HG03025 (cell line): ENCODE measurements around the gene LYRM4.

ENCODE experiments used
- ATAC-seq: cut with Tn5 transposase; IDR thresholded peaks from one replicate; pipeline ENCODE4 v1.9.1; 2021; ENCODE audit warnings: mild to moderate bottlenecking, moderate library complexity; ENCODE audit not compliant: unreplicated experiment, low FRiP score

The LYRM4 gene

GRCh38 chr6:5282191-5282623 lies 21.5 kb upstream of the LYRM4 start:
- no peak for ATAC-seq

- ATAC-seq: no peak
Observed at GRCh38 chr6:5280920-5281319, 20.2 kb upstream of the LYRM4 start.

DNA sequence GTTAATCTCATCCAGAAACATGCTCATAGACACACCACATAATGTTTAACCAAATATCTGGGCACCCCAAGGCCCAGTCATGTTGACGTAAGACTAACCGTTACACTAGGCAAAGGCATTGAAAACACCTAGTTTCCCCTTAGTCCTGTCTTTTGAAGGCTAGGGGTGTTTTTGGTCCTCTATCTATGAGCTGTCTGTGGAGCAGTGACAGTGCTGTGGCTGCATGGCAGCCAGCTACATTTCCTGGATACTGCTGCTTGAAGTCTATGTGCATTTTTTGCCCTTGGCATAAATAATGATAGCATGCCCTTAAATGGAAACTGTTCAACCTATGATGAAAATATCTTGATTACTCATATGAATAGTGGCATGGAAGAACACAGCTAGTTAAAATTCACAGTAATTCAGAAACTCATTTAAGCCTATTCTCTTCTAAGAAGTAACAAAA lies 19.2 kb upstream of the LYRM4 start:
- no peak for ATAC-seq

GRCh38 chr6:5278565-5279120 lies 17.9 kb upstream of the LYRM4 start:
- ATAC-seq: no peak

DNA sequence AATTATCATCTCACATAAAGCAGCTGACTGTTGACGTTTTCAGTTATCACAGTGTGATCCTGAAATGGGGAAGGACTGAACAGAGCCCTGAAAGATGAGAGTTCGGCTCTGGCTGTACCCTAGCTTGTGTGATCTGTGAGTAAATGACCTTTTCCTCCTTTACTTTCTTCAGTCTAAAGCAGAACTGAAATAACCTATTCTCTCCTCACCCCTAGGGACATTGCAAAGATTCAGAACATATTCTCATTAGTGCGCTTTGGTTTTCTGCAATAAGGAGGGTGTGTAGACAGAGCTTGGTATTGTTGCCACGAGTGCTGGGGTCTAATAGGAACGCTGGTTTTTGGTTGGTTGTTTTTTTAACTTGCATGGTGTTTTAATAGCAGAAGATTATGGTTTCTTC lies 17.3 kb upstream of the LYRM4 start:
- ATAC-seq: no peak

- no peak for ATAC-seq
Observed at GRCh38 chr6:5277589-5277988, 16.8 kb upstream of the LYRM4 start.

GRCh38 chr6:5276581-5276980 lies 15.8 kb upstream of the LYRM4 start:
- ATAC-seq: no peak

DNA sequence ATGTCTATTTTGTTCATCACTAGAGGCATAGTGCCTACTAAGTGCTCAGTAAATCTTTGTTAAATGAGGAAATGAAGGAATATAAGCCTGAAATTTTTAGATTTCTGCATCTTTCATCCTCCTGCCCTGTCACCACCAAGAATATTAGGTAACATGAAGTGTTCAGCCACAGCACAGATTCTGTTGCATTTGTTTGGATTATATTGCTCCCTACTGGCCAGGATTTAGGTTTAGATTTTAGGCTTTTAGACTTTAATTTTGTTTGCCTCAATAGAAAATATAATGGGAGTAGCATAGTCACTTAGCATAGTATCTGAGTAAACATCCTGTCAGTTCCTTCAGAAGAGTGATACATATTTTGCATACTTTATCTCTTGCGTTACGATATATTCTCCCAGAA lies 14.7 kb upstream of the LYRM4 start:
- ATAC-seq: no peak

GRCh38 chr6:5274231-5274630 lies 13.5 kb upstream of the LYRM4 start:
- ATAC-seq: no peak

- no peak for ATAC-seq
Observed at GRCh38 chr6:5271926-5272325, 11.2 kb upstream of the LYRM4 start.

- ATAC-seq: no peak
Observed at GRCh38 chr6:5270093-5270680, 9.4 kb upstream of the LYRM4 start.

DNA sequence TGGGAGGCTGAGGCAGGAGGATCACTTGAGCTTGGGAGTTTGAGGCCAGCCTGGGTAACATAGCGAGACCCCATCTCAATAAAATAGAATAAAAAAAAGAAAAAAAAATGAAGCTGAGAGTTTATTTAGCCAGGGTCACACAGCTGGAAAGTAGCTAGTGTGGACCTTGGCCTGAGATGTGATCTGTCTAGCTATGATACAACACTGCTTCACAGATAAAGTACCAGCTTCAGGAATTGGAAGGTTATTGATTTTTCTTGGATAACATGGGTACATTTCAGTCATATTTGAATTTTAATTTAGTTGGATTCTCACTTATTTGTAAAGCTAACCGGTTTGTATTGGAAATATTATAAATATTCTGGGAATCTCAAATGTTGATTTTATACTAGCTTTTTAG lies 5.7 kb upstream of the LYRM4 start:
- ATAC-seq: no peak

GRCh38 chr6:5261545-5262109 lies 877 bp upstream of the LYRM4 start:
- ATAC-seq: no peak

DNA sequence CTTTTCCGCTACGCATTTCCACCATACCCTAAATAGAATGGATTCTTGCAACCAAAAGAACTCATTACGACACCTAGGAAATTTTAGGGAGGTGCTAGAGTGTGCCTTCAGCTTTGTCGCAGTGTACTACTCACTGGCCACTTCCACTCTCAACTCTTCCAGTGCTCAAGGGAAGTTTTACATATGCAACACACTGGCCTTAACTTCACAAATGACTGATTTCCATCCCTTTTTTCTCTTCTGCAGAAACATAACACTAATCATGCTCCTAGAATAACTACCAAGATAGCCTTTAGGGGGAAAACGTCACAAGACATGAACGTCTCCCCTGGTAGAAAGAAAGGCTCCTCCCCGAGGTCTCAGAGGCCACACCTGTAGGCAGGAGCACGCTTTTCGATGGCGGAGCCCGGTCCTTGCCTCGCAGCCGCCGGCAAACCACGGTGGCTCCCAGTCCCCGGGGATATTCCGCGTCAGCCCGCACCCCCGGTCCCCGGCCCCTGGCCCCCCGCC lies 584 bp downstream of the LYRM4 start:
- peak; percentile 62 for ATAC-seq

DNA sequence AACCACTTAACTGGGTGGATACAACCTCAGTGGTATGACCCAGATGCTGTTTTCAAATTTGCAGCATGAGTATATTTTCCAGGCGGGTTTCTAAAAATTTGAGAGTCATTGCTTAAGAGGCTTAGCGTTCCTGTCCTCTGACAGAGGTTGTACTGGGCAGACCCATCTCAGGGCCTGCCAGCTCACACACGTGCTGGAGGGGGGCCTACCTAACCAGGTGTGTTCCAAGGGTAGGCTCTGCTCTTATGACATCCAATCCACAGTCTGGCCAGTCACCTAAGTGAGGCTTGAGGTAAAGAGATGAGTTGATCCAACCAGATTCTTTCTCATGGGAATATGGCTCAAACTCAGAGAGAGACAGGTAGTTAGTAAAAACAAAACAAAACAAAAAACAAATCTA lies 1.3 kb downstream of the LYRM4 start:
- no peak for ATAC-seq

GRCh38 chr6:5257400-5257799 lies 3.4 kb downstream of the LYRM4 start:
- no peak for ATAC-seq

DNA sequence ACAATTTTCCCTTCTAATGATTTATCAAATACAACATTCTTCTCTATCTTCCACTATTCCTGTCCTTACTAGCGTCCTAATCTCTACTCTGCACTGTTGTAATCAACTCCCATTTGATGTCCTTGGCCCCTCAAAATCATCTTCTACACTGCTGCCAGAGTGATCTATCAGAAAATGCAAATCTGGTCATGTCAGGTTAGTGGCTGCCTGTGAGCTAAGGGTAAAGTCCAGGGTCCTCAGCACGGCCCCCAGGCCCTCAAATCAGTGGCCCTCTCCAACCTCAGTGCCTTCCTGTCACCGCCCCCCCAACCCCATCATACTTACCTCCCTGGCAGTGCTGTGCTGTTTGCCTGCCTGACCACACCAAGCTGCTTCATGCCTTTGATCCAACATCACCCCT lies 3.8 kb downstream of the LYRM4 start:
- ATAC-seq: no peak

DNA sequence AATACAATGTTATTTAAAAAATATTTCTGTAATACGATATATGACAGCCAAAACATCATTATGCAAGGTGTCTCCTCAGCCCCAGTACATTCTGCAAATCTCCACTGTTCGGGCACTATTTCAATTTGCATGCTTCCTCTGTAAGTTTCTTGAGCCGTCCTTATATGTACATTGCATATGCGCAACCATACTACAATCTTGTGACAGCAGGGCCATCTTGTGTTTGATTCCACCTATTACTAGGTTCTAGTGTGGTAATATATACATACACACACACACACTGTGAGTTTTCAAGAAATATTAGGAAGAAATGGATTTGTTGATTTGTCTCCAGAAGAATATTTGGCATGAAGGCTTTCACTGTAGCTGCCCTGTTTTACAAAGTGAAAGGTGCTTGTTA lies 9.8 kb downstream of the LYRM4 start:
- ATAC-seq: no peak

DNA sequence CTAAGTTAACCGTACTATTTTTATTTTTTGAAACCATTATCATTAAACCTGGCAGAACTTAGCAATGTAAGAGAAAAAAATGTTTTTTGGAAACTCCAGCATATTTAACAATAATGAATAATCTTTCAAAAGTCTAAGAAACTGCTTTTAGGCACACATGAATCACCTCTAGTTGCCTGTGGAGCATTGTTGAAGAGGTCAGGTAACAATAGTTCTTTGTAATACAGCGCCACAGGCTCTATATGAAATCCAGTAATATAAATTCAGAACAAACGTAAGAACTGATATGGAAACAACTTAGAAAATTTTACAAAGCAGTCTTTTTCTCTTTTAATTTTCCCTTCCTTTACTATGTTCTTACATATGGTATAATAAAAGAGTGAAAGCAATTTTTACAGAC lies 10.3 kb downstream of the LYRM4 start:
- ATAC-seq: no peak

DNA sequence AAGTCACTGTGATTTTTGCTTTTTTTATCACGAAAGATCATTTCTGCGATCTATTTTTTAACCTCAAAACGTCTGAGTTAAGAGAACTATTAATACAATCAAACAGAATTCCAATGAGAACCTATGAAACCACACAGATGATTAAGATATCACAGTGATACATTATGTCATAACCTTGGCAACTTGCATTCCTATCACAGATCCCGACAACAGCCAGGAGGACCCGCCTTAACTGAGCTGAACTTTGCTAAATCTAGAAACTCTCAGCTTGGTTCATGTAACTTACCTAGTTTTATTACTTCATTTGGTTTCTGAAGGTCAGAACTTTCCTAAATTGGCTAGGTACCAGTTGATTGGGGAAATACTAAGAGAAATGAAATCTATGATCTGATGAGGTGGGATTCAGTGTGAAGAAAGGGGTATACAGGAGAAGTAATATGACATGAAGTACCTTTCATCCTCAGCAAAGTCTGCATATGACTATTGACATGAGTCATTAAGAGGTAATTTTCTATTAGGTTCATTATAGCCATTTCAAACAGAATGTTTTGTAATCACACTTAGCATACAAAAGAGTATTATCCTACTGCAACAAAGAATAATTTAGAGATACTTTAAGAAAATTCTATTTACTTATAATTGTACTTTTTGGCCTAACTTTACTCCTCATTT lies 11.2 kb downstream of the LYRM4 start:
- ATAC-seq: no peak

GRCh38 chr6:5248302-5249098 lies 12.2 kb downstream of the LYRM4 start:
- no peak for ATAC-seq
